Right lobe of liver (tissue), 6 donors: ENCODE data around the gene CHST8. TPM values are rescaled to one million over a fixed set of nuclear protein-coding genes. Genes with fewer than 3 reads are reported as not detected.

ENCODE experiments used
- ATAC-seq, 4 donors: fragments of 200-7000 bp; cut with Tn5 transposase; one replicate each; pipeline ENCODE4 v1.9.1; 2020; ENCODE audit warnings: mild to moderate bottlenecking in 4 of 4, moderate library complexity in 4 of 4
- DNase-seq, 3 donors: peaks; one replicate each; pipeline ENCODE4 v3.0.0-alpha.2; 2020
- H3K27ac ChIP-seq, 3 donors: fragments of 200-600 bp; one replicate each; pipeline ENCODE4 v1.8.0; 2022
- H3K27me3 ChIP-seq, 2 donors: fragments of 200-600 bp; one replicate each; pipeline ENCODE4 v1.8.0; 2022
- H3K36me3 ChIP-seq, 4 donors: fragments of 200-600 bp; sonication (generic) in 1 of 4; one replicate each; pipeline versions ENCODE4 v1.5.1 to v1.8.0; 2017 to 2022; ENCODE audit warnings: control low read depth in 1 of 4
- H3K4me1 ChIP-seq, 4 donors: fragments of 200-600 bp; sonication (generic) in 1 of 4; one replicate each; pipeline versions ENCODE4 v1.5.1 to v1.8.0; 2017 to 2022; ENCODE audit warnings: control low read depth in 1 of 4
- H3K4me3 ChIP-seq, 3 donors: fragments of 200-600 bp; one replicate each; pipeline ENCODE4 v1.8.0; 2022
- H3K9me3 ChIP-seq, 4 donors: fragments of 200-600 bp; sonication (generic) in 1 of 4; one replicate each; pipeline versions ENCODE4 v1.5.1 to v1.8.0; 2017 to 2022; ENCODE audit warnings: control low read depth in 1 of 4
- POLR2A ChIP-seq: fragments of 450-650 bp; IDR thresholded peaks from one replicate; pipeline ENCODE4 v1.6.1; 2017; ENCODE audit warnings: antibody characterized with exemption, mild to moderate bottlenecking
- WGBS: methylation state at CpG from one replicate; pipeline ENCODE4 v1.1.6; 2018; ENCODE audit warnings: low coverage, low lambda C conversion rate; ENCODE audit not compliant: insufficient coverage; ENCODE audit errors: missing lambda C conversion rate; 5-methylcytosine and 5-hydroxymethylcytosine counted together
- intact Hi-C, 2 donors: fragments of 100-400 bp; cut with DNase I; formaldehyde crosslinking; loops; one replicate each; pipeline versions ENCODE4 v1.11.2 to v1.14.1; 2022
- total RNA-seq, 6 experiments: library from RNA; depleted of rRNA in 2 of 6; stranded (reverse); fragments of >200 nt in 2 of 6; fragmentation: NEBNext Ultra II Directional in 3 of 6; extraction: Animal tissue kit (Norgen Biotek cat#: 25700) in 3 of 6; gene quantifications; one replicate each; pipeline versions ENCODE4 v1.1.0 to v1.2.4, GENCODE V29; 2016 to 2023
- TF ChIP-seq, protein P1 (sequence below), 4 donors: fragments of 200-600 bp in 3 of 4; fragments of 450-650 bp in 1 of 4; IDR thresholded peaks; one replicate each; pipeline versions ENCODE4 v1.5.1 to v1.8.0; 2016 to 2022; ENCODE audit warnings: antibody characterized with exemption in 4 of 4, mild to moderate bottlenecking in 2 of 4
- donor health status: DM: no; HTN: yes; CAD: no.
- donor health status: DM: no; HTN: no; CAD: no.
- donor health status: DM: no; HTN: no; CAD: no.
- donor health status: DM: no; HTN: yes; CAD: no.
- donor health status: DM: no; HTN: yes; CAD: no.

Gene CHST8
- total RNA-seq, 6 experiments from 2014 or later = 0.12 to 0.19 TPM; not detected in 4

DNA sequence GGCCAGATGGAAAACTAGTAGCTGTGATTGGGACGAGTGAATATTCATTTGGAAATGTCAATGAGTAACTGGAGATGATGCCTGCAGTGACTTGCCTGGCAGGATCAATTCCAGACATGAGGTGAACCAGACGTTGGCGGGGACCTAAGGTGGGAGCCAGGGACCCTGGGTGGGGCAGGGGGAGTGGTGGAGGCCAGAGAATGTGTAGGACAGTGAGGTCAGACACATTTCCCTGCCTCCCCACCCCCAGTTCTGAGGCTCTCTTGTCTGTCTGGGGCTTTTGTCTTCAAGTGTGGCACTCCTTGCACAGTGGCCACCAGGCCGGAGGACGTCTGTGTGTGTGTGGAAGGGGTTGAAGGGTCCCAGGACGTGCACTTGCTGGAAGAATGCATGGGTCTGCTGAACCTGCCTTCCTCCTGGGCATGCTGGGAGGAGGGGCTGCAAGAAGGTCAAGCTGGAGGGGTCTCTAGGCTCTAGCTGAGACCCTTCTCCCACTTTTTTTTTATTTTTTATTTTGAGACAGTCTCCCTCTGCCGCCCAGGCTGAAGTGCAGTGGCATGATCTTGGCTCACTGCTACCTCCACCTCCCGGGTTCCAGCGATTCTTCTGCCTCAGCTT is 51.6 kb downstream of the CHST8 start:
- ATAC-seq (no peak), DNase-seq (peak in 1 of 3 donors; percentile 24)

DNA sequence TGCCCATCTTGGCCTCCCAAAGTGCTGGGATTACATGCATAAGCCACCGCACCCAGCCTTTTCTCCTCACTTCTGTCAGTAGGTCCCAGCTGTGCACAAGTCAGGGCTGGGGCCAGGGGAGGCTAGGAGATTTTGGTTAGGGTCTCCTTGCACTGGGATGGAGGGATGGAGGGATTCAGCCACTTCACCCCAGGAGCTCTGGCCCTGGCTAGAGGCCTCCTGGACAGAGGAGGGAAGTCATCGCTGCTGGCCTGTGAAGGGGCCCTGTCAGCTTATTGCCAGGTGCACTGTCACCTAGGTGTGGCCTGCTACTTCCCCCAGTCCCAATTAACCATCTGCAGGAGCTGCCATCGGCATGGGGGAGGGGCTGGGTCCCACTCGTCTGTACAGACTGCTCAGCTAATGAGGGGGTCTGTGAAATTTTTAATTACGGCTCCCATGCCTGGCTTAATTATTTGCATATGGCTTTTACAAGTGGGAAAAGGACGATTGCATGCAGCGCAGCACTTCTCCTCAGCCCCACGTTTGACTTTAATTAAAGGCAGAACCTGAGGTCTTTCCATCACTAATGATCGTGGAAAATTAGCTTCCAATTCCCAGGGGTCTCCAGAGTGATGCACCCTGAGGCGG is 52.4 kb downstream of the CHST8 start:
- intact Hi-C loops = no loop called here
- ATAC-seq = no peak
- no peaks in the 10 kb centered on the region for H3K4me1 ChIP-seq
- TF ChIP-seq POLR2A = no peak
- TF ChIP-seq, protein P1, sequence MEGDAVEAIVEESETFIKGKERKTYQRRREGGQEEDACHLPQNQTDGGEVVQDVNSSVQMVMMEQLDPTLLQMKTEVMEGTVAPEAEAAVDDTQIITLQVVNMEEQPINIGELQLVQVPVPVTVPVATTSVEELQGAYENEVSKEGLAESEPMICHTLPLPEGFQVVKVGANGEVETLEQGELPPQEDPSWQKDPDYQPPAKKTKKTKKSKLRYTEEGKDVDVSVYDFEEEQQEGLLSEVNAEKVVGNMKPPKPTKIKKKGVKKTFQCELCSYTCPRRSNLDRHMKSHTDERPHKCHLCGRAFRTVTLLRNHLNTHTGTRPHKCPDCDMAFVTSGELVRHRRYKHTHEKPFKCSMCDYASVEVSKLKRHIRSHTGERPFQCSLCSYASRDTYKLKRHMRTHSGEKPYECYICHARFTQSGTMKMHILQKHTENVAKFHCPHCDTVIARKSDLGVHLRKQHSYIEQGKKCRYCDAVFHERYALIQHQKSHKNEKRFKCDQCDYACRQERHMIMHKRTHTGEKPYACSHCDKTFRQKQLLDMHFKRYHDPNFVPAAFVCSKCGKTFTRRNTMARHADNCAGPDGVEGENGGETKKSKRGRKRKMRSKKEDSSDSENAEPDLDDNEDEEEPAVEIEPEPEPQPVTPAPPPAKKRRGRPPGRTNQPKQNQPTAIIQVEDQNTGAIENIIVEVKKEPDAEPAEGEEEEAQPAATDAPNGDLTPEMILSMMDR (IDR thresholded peaks at IDR 0.05) = no peak
- no peaks in the 10 kb centered on the region for H3K9me3 ChIP-seq
- no peak overlapping the region for H3K27ac ChIP-seq
- WGBS = 49% methylated on average over 6 of the region's 10 CpGs
- H3K36me3 ChIP-seq = no peaks in the 10 kb centered on the region
- no peaks in the 10 kb centered on the region for H3K27me3 ChIP-seq
- no peak overlapping the region for H3K4me3 ChIP-seq
- peak in 1 of 3 donors; percentile 23 for DNase-seq

More for the DNA sequence above, 51.6 kb downstream of the CHST8 start:
- Histone ChIP-seq H3K4me3 (no peak overlapping the region), H3K4me1 (no peaks in the 10 kb centered on the region), H3K36me3 (no peaks in the 10 kb centered on the region), H3K27ac (no peak overlapping the region), H3K27me3 (no peaks in the 10 kb centered on the region), H3K9me3 (no peaks in the 10 kb centered on the region)
- no peak for TF ChIP-seq POLR2A
- TF ChIP-seq, protein P1 (IDR thresholded peaks at IDR 0.05) = no peak
- intact Hi-C loops = no loop called here
- WGBS = 61% methylated on average over 5 of the region's 9 CpGs

DNA sequence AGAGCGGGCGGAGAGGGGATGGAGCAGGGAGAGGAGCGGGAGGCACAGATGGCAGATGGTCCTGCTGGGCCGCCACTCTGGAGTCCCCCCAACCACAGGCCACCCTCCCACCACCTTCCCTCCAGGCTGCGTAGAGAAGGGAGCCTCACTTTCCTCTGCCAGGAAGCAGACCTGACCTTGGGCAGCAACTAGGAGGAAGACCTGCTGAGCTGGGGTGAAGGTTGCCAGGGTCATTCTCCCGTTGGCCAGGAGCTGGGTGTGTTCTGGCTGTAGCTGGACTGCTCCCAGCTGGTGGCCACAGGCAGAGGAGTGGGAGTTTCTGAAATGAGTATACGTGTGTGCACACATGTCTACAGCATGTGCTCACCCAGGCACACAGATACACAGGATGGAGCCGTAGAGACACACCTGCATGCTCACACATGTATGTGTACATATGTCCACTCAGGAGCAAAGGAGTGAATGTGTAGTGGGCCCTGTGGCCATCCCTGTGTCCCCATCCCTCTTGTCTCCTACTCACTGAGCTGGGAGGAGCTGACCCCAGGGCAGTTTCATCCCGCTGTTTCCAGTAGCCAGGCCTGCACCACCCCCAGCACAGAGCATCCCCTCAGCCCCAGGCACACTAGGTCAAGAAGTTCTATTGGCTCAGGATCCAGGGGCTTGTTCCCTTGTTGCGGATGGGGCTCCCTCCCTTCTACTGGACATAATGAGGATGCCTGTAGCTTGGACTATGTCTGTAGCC is 53.0 kb downstream of the CHST8 start:
- Histone ChIP-seq H3K4me3 (no peak overlapping the region), H3K4me1 (no peaks in the 10 kb centered on the region), H3K27ac (no peak overlapping the region), H3K27me3 (no peaks in the 10 kb centered on the region), H3K9me3 (no peaks in the 10 kb centered on the region), H3K36me3 (no peaks in the 10 kb centered on the region)
- ATAC-seq (no peak), DNase-seq (peak in 1 of 3 donors; percentile 30)
- TF ChIP-seq POLR2A = no peak
- TF ChIP-seq, protein P1 (IDR thresholded peaks at IDR 0.05) = no peak
- intact Hi-C loops = no loop called here
- WGBS = 23% methylated on average over 4 of the region's 10 CpGs

DNA sequence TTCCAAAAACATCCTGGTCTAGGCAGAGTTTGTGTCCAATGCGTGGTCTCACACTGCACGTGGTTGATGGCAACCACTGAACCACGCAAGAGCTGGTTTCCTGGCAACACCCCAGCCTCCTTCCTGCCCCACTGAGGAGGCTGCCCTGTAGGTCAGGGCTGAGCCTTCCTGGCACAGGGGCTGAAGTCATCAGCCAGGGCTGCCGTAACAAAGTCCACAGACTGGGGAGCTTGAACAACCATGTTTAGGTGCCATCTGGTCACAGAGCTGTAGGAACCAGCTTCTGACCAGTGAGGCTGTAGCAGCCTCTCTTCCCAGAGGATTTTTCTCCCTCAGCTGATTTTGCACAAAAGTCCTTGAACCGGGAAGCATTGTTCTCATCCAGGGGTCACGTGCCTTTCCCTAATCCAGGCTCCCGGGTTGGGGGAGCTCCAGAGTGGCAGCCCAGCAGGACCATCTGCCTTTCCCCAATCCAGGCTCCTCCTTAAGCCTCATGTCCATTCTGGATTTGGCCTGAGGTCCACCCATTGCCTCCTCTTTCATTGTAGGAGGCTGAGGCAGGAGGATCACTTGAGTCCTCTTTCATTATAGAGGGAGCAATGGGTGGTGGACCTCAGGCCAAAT is 53.9 kb downstream of the CHST8 start:
- WGBS = 31% methylated on average over 5 of the region's 7 CpGs
- TF ChIP-seq, protein P1 (IDR thresholded peaks at IDR 0.05) = no peak
- no peak for TF ChIP-seq POLR2A
- DNase-seq (peak in 1 of 3 donors; percentile 42), ATAC-seq (peak in 2 of 4 donors; percentile 32 to 61)
- no peaks in the 10 kb centered on the region for H3K9me3 ChIP-seq
- intact Hi-C loops = no loop called here
- no peak overlapping the region for H3K4me3 ChIP-seq
- no peaks in the 10 kb centered on the region for H3K4me1 ChIP-seq
- no peaks in the 10 kb centered on the region for H3K27me3 ChIP-seq
- H3K36me3 ChIP-seq = no peaks in the 10 kb centered on the region
- no peak overlapping the region for H3K27ac ChIP-seq
